Stimulated activated CD4-positive, alpha-beta T cell treated with anti-CD3 and anti-CD28 coated beads, Interleukin-4, amount 100 ng/mL, for 1 hour (primary cell): ENCODE data around the gene ITPK1.
A peak's percentile ranks its signal among the peaks of the same experiment; 100 is the strongest.

Source experiments
- DNase-seq: peaks from one replicate; pipeline ENCODE4 v3.0.0-alpha.2; 2020

ITPK1 gene

GRCh38 chr14:93040443-93040842 lies 75.3 kb downstream of the ITPK1 start:
- no peak for DNase-seq

DNA sequence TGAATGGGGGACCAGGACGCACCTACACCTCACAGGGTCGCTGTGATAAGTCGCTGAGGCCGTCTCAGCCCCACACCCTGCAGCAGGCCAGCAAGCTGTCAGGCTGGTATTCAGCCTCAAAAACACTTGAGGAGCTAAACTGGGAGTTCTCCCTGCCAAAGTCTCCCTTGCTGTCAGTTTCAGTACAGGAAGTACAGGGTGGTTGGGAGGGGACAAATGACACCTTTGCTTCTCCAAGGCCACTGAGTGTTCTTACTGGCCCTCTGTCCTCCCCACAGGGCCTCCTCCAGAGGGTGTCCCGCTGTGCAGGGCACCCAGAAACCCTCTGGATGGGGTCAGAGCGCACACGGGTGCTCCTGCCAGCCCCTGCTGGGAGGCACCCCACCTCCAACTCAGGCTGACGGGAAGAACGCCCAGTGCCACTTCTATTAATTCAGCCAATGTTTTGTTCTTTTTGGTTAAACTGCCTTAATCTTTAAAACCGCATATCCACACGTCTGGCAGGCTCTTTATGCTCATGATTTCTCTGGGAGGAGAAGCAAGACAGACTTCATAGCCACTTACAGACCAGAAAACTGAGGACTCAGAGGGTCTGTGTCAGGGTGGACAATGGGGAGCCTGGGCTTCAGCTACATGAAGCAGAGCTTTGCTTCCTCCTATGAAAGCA lies 75.9 kb downstream of the ITPK1 start:
- DNase-seq, result no peak

GRCh38 chr14:93037351-93037750 lies 78.4 kb downstream of the ITPK1 start:
- no peak for DNase-seq

GRCh38 chr14:93036652-93037345 lies 78.9 kb downstream of the ITPK1 start:
- no peak for DNase-seq

DNA sequence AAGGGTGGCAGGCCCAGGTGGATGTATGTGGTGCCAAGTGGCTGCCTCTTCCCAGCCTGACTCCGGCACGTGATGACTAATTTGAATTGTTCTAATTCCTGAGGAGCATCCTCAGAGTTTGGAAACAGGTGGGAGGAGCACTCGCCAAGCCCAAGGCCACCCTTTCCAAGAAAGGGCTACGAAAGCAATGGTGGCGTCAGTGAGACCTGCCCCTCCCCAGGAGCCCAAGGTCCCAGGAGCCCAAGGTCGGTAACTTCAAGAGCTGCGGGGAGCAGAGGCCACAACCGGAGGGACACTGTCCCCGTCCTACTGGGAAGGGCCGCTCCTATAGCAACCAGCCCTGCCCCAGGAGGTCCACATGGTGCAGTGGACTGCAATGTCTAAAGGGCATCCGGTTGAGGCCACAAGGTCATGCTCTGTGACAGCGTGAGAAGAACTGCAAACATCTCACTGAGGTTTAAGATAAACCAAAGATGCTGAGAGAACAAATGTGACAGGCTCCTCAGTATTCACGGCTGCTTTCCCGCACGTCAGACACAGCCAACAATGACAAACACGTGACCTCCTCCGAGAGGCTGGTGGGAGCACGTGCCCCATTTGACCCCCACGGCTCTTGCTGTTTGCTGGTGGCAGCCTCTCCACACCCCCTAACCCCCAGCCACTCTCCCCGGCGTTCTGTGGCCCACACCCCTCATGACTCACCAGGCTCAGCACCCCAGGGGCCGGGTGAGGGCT lies 79.6 kb downstream of the ITPK1 start:
- DNase-seq, result no peak

- no peak for DNase-seq
Measured at GRCh38 chr14:93035585-93035916, 80.2 kb downstream of the ITPK1 start.

DNA sequence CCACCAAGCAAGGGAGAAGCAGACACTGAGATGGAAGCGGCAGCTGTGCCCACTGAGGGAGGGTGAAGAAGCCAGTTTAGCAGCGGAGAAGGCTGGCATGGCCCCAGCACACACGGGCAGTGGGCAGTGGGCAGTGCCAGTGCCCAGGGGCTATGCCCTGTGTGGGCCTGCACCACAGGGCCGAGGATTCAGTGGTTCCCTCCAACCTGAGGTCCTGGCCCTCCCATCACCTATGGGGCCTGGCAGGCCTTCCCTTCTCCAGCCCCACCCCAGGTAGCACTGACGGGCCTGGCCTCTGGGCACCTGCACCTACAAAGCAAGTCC lies 81.1 kb downstream of the ITPK1 start:
- DNase-seq, result no peak

GRCh38 chr14:93033983-93034670 lies 81.6 kb downstream of the ITPK1 start:
- DNase-seq, result peak; percentile 14

GRCh38 chr14:93033084-93033982 lies 82.4 kb downstream of the ITPK1 start:
- DNase-seq, result no peak

DNA sequence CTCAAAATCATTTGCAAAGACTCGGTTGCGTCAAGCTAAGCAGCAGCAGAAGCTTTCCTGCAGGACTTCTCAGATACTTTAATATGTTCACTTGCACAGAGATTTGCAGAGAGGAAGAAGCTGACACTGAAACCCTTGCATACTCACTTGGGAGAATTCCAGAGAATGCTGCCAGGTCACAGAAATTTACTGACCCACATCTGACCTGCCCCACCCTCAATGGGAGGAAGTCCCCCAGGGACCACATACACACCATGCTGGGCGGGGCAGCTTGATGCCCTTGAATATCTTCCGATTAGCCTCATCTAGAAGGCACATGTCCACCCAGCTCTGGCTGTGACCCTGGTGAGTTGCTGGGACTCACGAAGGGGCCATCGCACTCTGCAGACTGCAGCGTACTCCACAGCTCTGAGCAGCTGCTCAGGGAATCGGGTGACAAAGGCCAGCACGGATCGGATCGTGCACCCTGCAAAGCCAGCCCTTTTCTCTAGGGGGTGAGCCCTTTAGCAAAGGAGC lies 83.2 kb downstream of the ITPK1 start:
- DNase-seq, result no peak

GRCh38 chr14:93031505-93032315 lies 84.0 kb downstream of the ITPK1 start:
- no peak for DNase-seq

DNA sequence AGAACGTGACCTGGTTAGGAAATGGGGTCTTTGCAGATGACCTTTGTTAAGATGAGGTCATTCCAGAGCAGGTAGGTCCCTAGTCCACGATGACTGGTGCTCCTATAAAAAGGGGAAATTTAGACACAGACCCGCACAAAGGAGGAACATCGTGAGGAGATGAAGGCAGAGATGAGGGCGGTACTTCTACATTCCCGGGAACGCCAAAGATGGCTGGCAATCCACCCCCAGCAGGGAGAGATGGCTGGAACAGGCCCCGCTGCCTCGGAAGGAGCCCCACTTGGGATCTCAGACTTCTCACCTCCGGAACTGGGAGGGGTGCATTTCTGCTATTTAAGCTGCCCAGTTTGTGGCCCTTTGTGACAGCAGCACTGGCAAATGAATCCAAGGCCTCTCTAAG lies 85.0 kb downstream of the ITPK1 start:
- DNase-seq, result no peak

DNA sequence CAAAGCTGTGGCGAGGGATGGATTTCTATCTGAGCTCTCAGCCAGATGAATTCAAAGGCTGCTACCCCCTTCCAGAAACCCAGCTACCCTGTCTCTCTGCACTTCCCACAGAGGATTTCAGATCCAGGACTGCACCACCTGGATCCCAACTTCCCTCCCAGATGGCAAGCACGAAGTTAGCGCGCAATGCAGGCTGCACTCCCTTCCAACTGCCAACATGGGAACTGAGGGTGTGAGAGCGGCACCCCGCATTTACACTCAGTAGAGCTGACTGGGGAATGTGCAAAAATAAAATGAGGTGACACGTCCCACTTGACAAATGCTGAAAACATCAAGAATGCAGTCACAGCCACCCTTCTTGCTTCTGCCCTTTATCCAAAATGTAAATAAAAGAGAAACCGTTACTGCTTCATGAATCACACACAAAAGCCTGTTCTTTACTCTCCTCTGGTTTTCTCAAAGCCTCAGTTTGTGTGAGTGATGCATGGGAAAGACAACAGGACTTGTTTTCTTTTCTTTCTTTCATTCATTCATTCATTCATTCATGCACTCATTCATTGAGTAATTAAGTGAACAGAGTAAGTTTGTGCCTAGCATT lies 85.7 kb downstream of the ITPK1 start:
- no peak for DNase-seq

DNA sequence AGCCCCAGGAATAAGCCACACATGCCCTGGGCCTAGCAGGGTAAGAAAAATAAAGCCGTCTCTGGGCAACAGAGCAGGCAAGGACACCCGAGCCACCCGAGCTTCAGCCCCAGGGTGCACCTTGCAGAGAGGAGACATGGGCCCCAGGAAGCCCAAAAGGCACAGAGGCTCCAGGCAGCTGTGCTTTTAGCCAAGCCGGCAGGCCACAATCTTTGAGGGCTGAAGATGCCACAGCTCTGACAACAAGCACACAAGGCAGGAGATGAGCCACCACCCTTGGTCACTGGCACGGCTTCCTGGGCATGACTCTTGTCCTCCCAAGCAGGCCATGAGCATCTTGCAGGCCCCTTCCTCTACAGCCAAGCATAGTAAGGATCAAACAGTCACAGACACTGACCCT lies 86.3 kb downstream of the ITPK1 start:
- DNase-seq, result no peak

GRCh38 chr14:93028724-93029076 lies 87.0 kb downstream of the ITPK1 start:
- no peak for DNase-seq

- no peak for DNase-seq
Measured at GRCh38 chr14:93027810-93028723, 87.7 kb downstream of the ITPK1 start.

GRCh38 chr14:93026339-93026738 lies 89.4 kb downstream of the ITPK1 start:
- DNase-seq, result no peak

- no peak for DNase-seq
Measured at GRCh38 chr14:93025055-93025454, 90.7 kb downstream of the ITPK1 start.

DNA sequence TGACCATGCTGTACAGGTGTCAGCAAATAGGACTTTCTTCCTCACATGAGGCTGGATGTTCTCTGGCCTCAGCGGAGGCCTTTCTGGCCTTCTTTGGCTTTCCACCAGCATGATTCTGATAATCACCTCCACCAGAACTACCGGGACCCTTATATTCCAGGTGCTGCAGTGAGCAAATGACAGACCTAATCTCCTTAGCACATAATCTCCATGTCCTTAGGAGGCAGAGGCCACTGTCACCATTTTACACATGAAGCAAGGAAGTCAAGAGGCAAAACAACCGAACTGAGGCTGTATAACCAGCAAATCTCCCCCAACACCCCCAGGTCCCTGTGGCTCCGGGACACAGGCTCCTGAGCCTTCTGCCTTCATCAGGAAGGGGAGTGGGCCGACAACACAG lies 91.2 kb downstream of the ITPK1 start:
- no peak for DNase-seq

DNA sequence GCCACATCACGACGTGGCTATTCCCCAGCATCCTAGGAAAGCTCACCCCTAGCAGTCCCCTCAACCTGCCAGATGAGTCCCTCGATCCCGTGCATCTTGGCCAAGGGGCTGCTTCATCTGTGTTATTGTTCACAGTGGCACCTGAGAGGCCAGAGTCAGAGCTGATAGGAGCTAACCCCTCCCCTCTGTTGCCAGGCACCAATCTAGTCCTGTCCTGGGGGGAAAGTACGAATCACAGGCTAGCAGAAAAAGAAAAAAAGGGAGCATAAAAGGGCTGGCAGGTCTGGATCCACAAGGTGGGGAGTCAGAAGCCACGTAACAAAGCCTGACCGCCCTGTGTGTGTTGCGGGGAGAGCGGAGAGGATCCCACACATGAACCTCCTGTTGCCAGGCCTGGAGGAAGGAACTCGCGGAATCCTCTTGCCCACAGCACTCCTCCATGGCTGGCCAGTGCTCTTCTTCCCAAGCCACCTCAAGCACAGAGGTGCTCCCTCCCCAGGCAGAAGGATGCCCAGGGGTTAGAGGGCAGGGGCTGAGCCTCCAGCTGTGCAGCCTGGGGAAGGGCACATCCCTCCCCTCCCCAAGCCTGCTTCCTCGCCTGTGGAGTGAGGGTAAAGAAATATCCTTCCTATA lies 91.8 kb downstream of the ITPK1 start:
- no peak for DNase-seq
